Glomerular endothelial cell (primary cell): ENCODE results near the gene GALNT15. TPM values are rescaled to one million over a fixed set of nuclear protein-coding genes. Genes with fewer than 3 reads are reported as not detected.

Experiments
- DNase-seq: peaks from one replicate; pipeline ENCODE4 v3.0.0-alpha.2; 2011; ENCODE audit warnings: low read depth, low spot score; ENCODE audit errors: extremely low read depth
- total RNA-seq: library from RNA; depleted of rRNA; stranded (reverse); fragments of >200 nt; gene quantifications from 2 replicates; pipeline ENCODE4 v1.2.3, GENCODE V29; 2015

GALNT15 gene
- total RNA-seq, 1 donor from 2014 or later: 35.2 TPM

GRCh38 chr3:16221990-16222389, 47.5 kb downstream of the GALNT15 start:
- DNase-seq: no peak

DNA sequence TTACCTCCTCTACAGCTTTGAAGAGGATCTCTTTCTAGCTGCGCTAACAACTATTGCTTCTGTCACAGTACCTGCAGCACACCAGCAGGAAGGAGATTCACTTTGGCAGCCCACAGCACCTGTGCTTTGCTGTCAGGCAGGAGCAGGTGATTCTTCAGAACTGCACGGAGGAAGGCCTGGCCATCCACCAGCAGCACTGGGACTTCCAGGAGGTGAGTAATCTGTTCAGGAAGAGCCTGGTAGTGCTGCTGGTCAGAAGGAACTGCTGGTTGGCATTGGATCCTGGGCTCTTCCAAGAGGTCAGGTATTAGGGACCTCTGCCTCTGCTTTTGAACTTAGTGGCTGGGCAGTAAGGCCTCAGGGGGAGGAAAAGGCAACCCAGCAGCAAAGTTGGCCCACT, 48.1 kb downstream of the GALNT15 start:
- DNase-seq: no peak

GRCh38 chr3:16224325-16224724, 49.8 kb downstream of the GALNT15 start:
- DNase-seq: no peak

GRCh38 chr3:16227566-16227965, 53.1 kb downstream of the GALNT15 start:
- DNase-seq: no peak

DNA sequence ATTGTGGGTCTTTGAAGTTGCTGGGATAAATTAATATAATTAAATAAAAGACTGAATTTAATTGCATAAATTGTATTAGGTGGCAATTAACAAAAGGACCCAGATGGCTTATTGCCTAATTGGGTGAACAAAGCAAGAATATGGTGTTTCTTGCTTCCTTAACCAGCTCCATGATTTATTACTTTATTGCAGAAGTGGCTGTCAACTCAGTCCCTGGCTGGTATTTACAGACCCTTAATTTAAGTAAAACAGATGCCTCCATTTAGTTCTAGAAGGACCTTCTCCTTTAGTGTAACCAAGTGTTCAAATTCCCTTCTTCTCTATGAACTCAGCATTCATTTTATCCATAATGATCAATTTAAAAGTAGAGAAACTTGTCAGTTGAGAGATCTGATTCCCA, 55.2 kb downstream of the GALNT15 start:
- DNase-seq: no peak

DNA sequence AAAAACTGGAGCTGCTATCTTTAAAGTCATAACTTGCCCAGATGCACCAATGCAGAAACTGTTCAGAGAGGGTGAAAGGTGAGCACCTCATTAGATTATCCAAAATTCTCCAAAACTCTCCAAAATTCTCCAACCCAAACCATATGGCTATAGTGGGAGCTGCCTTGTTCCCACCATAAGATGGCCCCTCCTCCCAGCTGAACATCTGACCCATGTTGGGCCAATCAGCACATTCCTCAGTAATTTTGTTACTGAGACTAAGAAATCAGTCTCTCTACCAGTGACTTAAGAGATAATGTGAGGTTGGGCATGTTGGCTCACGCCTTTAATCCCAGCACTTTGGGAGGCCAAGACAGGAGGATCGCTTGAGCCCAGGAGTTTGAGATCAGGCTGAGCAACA, 57.5 kb downstream of the GALNT15 start:
- DNase-seq: no peak

DNA sequence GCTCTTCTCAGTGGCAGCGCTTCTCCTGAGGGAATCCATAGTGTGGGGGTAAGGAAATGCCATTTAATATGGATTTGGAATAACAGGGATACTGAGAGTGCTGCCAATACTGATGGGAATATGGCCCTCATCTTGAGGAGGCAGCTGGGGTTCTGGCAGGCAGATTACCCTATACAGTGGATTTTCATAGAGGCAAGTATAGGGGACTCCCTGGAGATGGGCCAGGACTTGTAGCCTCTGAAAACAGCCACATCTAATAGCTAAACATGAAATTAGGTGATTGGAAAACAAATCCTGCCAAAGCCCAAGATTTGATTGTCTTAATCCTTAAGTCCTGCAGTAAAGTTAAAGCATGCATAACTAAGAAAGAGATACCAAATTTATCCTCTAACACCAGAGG, 59.3 kb downstream of the GALNT15 start:
- DNase-seq: no peak

- DNase-seq: no peak
Observed at GRCh38 chr3:16234281-16234680, 59.8 kb downstream of the GALNT15 start.

- no peak for DNase-seq
Observed at GRCh38 chr3:16236030-16236639, 61.7 kb downstream of the GALNT15 start.

DNA sequence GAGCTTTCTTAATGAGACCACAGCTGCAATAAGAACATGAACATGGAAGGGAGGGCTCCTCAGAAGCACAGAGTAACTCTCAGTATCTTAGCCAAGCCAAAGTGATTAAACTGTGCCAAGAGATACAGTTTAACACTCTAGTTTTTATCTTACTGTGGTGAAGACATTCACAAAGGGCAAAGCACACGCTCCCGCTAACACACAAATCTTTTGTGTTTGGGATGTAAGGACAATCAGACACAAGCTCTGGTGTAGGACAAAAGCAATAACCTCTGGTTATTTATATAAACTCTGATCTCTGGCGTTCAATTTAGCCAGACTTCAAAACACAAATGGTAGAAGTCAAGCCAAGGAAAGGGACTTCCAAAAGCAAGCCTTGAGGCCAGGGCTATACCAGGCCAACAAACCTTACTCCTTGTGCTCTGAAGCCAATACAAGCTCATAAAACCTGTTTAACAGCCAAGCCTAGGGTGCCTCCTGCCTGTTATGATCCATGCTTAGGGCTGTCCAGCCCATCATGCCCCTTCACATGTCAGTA, 62.4 kb downstream of the GALNT15 start:
- no peak for DNase-seq

DNA sequence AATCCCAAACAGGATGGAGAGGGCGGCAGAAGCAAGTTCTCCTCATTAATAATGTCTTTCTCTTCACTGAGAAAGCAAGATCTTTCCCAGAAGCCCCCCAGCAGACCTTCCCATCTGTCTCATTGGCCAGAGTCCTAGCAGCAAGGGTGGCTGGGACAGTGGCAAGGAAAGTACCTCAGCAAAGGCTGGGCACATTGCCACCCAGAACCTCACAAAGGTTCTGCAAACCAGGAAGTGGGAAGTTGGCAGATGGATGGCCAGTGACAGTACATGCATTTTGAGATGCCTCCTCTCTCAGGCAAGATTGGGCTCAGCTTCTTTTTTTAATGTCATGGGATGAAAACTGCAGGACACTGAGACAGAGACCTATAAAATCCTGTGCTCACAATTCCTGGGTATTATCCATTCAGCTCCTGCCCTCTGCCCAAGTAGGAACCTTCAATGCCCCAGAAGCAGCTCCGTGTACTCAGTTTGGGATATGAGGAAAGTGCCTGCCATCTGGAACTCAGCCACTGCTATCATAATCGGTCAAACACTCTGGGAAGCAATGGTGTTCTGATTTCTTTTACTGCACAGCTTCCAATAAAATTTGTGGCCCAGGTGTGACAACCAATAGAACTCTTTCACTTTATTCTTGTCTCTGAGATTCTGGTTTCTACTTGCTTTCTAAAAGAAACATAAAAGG, 64.7 kb downstream of the GALNT15 start:
- DNase-seq: no peak

GRCh38 chr3:16239780-16240179, 65.3 kb downstream of the GALNT15 start:
- no peak for DNase-seq

- no peak for DNase-seq
Observed at GRCh38 chr3:16240229-16241023, 65.9 kb downstream of the GALNT15 start.

DNA sequence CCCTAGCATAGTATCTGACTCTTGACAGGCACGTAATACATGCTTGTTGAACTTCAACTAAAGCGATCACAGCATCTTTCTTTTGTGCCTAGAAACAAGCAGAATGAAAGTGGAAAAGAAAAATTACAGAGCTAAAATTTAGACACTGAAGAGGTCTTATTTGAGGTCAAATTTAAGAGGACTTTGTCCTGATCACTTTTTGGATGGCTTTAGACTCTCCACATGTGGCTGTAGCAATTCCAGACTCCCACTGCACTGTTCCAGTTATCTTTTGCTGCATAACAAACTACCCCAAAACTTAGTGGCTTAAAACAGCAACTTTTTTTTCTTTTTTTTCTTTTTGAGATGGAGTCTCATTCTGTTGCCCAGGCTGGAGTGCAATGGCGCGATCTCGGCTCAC, 66.7 kb downstream of the GALNT15 start:
- DNase-seq: no peak

DNA sequence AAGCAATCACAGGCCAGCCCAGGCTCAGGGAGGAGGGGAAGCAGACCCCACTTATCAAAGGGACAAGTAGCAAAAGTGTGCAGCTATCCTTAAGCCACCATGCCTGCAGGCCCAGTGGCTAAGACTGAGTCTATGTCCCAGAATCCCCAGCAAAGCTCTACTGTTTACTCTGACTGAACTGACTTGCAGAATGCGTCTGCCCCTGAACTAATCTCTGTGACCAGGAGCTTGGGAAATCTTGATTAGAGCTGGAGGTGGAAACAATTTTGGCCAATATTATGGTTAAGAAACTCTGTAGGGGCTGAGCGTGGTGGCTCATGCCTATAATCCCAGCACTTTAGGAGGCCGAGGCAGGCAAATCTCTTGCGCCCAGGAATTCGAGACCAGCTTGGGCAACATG, 67.7 kb downstream of the GALNT15 start:
- DNase-seq: no peak

- DNase-seq: no peak
Observed at GRCh38 chr3:16243706-16244490, 69.4 kb downstream of the GALNT15 start.

DNA sequence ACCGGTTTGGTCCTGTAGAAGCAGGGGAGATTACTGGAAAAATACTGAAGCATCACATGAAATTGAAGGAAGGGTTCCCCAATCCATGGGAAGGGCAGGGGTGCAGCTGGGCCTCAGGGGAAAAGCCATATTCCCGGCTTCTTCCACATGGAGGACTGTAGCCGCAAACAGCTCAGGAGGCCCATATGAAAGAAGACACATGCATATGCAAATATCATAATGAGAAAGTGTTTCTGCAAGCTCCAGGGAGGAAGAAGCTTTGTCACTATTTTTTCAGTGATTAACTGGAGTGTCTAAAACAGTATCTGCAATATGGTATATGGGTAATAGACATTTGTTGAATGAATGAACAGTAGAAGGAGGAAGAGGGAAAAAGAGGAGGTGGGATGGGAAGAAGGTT, 71.1 kb downstream of the GALNT15 start:
- DNase-seq: no peak

- peak; percentile 57 for DNase-seq
Observed at GRCh38 chr3:16247282-16248061, 73.0 kb downstream of the GALNT15 start.

GRCh38 chr3:16248556-16248955, 74.1 kb downstream of the GALNT15 start:
- DNase-seq: no peak

- no peak for DNase-seq
Observed at GRCh38 chr3:16249336-16249735, 74.9 kb downstream of the GALNT15 start.
